Embryonic facial prominence (tissue), 1 donor: ENCODE results near the gene SLC7A1.

Source experiments
- DNase-seq: peaks from one replicate; pipeline ENCODE4 v3.0.0-alpha.2; 2016; ENCODE audit errors: extremely low spot score

Gene SLC7A1

DNA sequence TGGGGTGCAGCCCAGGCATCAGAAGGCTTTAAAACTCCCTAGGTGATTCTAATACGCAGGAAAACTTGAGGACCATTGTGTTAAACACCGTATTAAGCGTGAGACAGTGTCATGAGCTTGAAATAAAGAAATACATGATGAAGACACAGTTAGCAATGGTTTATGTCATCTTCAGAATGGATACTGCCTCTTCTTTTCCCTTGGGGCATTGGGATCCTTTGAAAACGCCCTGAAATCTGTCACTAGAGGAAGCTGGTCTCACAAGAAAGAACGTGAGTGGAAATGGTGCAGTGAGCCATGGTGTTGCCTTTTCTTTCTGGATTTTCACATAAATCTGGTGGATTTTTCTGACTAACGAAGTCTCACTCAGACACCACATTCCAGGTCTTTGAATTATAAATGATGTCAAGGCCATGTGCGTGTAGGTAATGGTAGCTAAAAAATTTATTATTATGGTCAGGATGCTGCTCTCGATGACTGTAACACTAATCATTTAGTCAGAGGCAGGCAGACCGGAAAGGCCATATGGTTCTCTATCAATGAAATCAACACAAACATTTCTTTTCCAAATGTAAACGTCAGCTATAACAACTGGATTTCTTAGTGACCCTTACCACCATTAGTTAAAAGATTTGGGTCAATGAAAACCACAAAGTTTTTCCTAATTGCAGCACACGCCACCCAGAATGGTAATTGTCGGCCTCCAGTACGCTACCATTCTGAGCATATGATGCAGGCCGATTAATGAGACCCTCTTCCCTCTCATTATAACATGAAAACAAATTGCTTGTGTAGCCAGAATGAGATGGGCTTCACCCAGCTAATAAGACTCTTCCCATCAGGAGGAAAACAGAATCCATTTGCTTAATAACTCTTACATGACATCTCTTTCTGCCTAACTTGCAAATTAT lies 105.6 kb downstream of the SLC7A1 start:
- DNase-seq, result no peak

DNA sequence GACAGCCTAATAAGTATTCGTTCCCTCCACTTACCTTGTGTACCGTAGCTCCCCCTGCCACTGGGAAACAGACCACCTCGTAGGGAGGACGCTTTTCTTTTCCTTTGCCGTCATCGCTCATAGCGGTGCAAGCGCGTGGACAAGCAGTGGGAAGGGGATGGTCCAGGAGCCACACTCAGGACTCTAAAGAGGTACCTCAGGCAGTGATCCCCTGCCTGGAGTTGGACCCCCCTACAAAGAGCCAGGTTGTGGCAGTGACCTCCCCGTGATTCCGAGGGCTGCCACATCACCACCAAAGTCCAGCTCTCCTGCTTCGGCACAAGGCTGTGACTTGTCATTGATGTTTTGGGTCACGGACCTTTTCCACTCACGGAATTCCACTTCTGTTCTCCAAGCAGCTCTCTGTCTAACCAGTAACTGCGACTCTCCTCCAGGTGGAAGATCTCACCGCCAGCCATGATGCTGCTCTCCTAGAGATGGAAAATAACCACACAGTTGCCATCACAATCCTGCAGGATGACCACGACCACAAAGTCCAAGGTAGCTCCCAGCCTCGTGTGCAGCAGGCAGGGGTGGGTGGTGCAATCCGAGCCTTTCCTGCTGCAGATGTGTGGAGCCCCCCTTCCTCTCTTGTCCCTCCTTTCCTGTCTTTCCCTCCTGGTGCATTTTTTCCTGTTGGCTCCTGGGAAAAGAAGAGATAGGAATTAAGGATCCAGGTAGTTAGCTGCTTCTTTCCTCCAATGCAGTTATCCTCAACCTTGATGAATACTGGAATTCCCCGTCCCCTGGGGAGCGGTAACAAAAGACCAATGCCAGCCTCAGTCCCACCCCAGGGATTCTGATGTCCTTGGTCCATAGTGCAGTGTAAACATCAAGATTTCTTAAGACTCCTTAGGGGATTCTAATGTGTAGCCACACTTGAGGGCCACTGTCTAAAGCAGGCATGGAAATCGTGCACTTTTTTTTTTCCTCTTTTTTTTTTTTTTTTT lies 107.7 kb downstream of the SLC7A1 start:
- no peak for DNase-seq

DNA sequence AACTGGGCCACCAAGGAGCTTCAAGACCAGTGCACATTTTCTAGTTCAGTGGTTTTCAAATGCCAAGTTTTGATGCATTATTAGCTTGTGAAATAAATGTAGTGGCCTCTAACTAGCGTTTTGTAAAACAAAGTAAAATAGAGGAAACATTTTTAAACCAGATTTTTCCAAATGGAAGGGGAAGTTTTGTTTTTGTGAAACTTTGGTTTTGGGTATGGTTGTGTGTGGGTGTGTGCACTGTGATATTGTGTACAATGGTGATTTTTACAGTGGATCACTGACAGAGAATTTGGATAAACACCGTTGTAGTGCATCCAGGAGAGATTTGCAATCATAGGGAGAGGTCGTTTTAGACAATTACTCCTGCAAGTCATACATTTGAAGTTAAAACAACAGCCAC lies 108.9 kb downstream of the SLC7A1 start:
- DNase-seq, result no peak

DNA sequence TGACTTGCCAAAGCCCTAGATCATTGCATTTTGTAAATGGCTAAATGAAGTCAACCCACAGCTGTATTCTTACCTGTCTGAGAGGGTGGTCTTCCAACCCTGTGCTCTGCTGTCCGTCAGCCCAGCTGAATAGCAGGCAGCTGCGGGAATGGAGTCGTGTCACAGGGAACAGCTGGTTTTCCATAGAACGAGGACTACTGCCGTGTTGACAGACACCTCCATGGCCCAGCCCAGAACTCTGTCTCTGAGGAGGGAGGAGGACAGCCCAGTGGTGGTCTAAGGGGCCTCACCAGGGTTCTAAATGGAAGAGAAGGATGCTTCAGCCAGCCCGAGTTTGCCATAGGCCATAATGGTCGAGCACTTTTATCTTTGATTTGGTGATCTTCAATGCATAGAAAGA lies 110.7 kb downstream of the SLC7A1 start:
- DNase-seq, result no peak

DNA sequence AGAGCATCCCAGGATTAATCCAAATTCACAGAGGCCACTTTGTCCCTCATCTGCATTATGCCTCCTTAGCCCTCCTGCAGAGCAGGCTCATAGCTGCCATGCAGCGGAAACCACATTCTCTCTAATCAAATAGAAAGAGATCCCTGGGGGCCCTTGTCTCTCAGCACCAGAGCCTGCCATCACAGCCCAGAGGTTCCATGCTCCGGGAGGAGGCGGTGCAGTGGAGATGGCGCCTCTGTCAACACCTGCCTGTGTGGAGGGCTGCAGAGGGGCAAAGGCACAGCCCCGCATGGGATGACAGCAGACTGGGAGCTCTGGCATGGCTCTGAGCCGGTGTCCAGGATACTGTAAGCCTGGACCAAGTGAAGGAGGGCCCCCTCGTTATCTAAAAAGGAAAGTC lies 111.3 kb downstream of the SLC7A1 start:
- no peak for DNase-seq

DNA sequence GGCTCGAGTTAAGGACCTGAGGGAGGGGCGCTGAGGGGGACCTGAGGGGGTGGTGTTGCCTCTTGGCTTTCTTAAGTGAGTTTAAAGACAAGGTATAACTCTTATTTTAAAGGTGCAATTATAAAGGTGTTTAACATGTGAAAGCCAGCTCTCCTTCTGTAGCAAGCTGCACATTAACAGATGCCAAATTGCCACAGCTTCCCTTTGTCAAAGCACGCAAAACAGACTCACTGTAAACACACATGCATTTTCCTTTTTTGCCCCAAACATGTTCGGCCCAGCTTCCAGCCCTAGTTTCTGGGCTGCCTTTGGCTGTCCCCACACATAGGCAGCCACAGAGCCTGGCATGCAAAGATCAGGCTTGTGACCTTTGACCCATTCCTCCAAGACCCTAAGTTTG lies 111.9 kb downstream of the SLC7A1 start:
- no peak for DNase-seq

DNA sequence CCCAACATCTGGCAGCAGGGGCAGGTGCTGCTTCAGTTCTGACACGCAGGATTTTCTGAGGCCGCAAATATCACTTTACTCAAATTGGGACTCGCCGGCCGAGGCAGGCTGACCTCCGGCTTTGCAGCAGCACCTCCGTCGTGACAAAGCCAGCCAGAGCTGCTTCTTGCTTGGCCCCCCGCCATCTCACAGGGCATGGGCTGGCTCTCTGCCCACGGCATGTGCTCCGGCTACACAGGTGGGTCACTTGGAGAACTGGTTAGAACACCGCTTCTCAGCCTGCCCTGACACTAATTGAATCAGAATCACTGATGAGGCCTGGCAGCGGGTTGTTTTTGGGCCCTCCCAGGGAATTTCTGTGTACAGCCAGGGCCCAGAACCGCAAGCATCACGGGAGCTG lies 112.3 kb downstream of the SLC7A1 start:
- no peak for DNase-seq

DNA sequence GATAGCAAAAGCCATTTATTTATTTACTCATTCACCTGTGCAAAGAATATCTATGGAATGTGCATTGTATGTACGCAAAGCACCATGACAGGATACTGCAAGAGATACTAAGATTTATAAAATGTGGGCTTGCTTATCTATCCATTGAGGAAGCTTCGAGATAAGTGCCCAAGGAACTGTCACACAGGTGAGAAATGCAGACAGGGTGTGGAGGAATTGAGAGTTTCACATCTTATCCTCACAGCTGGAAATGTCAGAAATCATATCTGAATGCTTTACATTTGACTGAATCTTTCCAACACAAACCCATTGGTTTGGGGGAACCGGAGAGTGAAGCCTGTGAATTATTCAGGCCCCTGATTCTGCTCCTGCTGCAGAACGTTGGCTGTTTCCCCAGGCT lies 113.0 kb downstream of the SLC7A1 start:
- DNase-seq, result no peak

DNA sequence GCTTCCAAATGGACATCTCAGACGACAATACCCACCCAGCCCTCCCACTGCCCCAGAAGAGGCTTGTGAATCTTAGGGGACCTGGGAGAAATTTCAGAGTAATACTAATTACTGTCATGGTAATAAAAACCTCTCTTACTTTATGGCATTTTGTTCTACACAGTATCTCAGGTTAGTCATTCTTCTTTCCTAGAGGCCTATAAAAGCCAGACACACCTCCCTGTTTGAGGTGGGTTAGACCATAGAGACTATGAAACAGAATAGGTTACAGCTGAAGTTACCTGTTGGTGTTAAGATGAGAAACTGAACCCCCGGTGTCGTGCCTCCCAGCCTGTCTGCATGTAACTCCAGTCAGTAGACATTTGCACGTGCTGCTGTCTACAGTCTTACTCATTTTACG lies 113.9 kb downstream of the SLC7A1 start:
- no peak for DNase-seq

DNA sequence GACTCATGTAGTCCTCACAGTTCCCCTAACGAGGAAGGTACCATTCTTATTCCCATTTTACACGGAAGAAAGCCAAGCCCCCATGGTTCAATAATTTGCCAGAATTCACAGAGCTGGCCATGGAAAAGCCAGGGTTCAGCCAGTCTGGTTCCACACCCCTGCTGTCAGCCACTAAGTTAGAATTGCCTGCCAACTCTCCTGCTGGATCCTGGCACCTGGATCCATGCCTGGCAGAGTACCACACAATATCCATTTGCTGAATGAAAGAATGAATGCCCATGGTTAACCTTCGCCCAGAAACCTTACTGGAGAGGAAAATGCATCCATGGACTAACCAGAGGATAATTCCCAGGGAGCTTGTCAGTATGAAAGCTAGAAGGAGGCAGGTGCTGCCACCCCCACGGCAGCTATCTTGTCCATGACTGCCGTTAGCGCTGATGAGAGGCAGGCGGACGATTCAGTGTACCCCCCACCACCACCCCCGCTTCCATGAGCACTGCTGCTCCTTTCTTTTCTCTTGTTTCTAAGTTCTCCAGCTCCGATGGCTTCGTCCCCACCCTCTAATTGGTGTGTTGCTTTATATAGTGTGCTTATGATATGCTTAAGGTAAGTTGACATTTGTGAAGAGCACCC lies 114.5 kb downstream of the SLC7A1 start:
- DNase-seq, result no peak

DNA sequence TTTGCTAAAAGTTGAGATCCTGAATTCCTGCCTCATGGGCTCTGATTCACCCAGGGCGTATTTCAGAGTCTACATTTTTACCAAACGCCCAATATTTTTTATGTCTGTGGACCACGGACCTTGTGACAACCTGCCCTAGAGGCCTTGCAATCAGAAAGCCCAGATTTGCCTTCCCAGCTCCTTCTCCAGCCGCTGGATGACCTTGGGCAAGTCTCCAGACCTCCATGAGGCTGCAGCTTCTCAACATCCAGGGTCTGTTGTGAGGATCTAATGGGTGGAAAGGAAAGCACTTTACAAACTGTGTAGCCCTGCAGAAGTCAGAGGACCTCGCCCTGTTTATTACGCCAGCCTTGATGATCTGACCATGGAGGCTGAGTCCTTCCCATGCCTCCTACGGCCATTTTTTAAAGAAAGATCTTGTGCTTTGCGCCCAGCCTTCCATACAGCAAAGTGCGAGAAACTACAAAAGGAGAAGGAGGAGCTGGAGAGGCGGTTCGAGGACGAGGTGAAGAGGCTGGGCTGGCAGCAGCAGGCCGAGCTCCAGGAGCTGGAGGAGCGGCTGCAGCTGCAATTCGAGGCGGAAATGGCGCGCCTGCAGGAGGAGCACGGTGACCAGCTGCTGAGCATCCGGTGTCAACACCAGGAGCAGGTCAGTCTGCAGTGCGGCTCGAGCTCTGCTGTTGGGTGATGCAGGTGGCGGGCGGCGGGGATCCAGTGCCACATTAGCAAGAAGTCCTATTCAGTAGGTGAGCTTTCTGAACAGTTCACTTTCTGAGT lies 115.6 kb downstream of the SLC7A1 start:
- DNase-seq, result no peak

DNA sequence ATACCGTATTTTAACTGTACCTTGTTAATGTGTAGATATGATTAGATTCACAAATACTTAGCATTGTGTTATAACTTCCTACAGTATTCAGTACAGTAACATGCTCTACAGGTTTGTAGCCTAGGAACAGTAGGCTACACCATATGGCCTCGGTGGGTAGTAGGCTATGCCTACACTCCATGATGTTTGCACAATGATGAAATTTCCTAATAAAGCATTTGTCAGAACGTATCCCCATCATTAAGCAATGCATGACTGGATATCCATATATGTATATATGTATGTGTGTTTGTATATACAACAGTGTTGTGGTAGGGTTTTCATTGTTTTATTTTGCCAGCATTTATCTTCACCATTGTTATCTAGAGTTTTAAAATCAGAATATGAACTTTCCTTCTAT lies 119.4 kb downstream of the SLC7A1 start:
- no peak for DNase-seq

DNA sequence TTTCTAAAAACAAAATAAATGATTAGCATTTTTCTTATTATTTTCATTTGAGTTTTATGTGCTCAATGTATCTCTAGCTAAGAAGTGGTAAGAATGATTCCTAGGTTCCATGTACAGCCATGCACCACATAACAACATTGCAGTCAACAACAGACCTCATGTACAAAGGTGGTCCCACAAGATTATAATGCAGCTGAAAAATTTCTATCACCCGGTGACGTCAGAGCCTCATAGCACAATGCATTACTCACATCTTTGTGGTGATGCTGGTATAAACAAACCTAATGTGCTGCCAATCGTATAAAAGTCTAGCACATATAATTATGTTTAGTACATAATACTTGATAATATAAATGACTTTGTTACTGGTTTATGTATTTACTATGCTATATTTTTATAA lies 120.5 kb downstream of the SLC7A1 start:
- no peak for DNase-seq

DNA sequence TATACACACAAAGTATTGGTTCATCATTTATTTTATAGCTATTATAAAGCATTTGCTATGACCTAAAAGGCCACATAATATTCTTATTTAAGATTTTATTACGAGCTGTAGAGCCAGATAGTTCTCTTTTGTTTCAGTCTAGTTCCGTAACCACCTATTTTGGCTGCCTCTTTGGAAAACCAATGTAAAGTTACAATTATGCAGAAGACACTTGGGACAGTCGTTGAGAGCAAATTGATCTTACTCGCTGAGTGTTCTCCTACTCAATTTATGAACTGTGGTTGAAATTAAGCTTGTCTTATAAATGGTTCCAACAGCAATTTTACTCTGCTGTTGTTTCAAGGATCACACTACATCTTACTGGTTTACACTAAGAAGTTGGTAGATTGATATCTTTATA lies 122.3 kb downstream of the SLC7A1 start:
- DNase-seq, result no peak

DNA sequence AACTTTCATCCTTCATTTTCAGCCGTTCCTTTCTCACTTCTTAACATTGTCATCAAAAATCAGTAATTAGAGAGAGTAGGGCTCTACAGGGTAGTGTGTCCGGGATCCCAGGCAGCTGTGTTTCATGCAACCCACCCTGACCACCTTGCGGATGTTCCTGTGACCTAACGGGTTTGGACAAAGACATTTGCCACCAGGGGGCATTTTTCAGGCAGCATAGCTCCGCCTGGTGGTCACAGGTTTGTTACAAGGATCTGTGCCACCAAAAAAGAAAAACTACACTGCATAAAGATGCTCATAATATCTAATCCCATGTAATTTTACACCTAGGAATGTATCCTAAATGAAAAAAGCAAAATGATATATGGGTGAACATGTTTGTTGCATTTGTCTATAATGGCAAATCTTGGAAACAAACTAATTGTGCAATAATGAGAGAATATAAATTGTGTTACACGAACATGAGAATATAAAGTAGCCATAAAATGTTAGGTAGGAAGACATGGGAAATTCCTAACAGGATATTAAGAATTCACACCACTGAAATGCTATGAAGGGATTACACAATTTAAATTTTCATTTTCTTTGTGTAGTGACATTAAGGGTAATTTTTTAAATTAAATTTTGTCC lies 123.0 kb downstream of the SLC7A1 start:
- no peak for DNase-seq

DNA sequence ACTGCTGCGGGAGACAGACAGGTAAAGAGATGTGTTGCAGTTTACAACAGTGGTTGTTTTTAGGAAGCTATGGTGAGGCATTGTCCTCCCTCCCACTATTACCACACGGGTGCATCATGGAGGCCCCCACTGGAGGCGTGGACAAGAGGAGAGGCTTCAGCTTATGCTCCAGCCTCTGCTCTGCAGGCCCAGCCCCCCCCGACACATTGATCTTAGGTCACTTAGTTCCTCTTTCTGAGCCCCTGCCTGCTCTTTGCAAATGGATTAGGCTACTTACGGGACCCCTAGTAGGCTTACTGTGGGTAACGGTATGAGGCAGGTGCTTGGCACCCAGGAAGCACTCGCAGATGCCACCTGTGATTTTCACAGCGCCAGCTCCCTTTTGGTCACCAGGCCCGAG lies 123.9 kb downstream of the SLC7A1 start:
- DNase-seq, result no peak

DNA sequence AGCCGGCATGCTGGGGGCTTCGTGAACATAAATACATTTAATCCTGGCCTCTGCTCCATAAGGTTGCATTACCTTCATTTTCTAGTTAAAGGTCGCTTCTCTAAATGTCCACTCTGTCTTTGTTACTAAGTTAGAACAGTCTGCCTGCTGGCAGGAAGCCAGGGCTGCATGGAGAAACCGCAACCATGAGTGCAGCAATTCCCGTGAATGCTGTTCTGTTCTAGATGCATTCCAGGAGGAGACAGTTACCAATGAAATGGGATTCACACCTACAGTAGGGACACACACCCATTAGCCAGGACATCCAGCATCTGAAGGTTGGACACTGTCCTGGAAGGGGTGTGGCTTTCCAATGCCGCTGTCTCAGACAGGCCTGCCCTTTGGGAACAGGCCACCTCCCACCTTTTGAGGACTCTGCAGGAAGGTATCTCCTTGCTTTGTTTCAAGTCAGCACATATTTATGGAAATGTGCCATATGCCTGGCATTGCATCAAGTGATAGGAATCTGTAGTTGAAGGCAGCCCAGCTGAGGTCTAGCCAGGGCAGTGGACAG lies 129.7 kb downstream of the SLC7A1 start:
- no peak for DNase-seq

DNA sequence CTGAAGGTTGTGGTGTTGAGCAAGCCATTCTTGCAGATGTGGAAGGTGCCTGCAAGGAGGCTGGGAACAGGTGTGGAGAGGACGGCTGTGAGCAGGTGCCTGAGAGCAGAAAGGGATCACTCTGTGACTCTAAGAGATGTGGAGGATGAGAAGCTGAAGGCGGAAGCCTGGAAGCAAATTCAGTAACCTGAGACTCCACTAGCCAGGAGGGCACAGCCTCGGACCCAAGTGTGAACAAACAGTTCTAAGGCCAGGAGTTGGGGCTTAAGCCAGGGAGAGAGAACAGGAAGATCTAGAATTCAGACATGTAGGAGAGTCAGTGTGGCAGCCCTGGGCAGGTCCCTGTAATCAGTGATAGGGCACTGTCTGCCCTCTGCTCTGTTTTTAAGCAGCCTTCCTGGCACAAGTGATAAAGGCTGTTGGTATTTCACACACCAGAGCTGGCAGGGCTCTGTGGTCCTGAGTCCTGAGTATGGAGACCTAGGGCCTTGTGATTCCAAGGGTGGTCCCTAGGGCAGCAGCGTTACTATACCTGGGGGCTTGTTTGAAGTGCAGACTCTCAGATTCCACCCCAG lies 131.3 kb downstream of the SLC7A1 start:
- no peak for DNase-seq

DNA sequence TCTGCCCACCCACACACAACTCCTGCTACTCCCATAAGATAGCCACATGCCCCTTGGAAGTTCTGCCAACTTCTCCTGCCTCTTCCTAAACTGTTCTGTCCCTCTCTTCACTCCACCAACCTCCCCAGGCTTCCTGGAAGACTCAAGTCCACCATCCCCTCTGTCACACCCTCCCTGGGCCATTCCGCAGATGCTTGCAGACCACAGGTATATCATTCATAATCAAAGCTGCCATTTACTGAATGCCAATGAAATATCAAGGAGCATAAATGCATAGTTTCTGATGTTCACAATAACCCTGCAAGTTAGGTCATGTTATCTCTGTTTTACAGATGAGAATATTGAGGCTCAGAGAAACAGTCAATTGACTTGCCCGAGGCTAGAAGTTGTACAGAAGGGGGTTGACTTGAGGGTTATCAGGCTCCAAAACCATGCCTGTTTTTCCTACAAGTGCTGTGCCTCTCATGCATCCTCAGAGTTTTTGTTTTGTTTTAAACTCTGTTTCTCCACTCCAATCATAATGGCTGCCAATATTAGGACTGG lies 135.6 kb downstream of the SLC7A1 start:
- DNase-seq, result no peak
